ENCODE data around the gene VPREB1. TPM values are rescaled to one million over a fixed set of nuclear protein-coding genes. Genes with fewer than 3 reads are reported as not detected.
"Not testable (repeated sequence)": the region's sequence is repeated elsewhere in the genome, so short reads cannot be mapped to it uniquely, and the experiment has no call there.

The VPREB1 gene
- total RNA-seq, 1 donor from 2014 or later, result not detected

GRCh38 chr22:22245935-22246525, 1.4 kb downstream of the VPREB1 start:
- H3K9me3 ChIP-seq, result no peaks in the 10 kb centered on the region
- intact Hi-C loops (cut with DNase I), result no loop called here
- no peaks in the 10 kb centered on the region for H3K4me1 ChIP-seq
- no peak overlapping the region for H3K27ac ChIP-seq
- H3K4me3 ChIP-seq, result no peak overlapping the region
- ATAC-seq (no peak), DNase-seq (no peak)
- TF ChIP-seq, protein P1, sequence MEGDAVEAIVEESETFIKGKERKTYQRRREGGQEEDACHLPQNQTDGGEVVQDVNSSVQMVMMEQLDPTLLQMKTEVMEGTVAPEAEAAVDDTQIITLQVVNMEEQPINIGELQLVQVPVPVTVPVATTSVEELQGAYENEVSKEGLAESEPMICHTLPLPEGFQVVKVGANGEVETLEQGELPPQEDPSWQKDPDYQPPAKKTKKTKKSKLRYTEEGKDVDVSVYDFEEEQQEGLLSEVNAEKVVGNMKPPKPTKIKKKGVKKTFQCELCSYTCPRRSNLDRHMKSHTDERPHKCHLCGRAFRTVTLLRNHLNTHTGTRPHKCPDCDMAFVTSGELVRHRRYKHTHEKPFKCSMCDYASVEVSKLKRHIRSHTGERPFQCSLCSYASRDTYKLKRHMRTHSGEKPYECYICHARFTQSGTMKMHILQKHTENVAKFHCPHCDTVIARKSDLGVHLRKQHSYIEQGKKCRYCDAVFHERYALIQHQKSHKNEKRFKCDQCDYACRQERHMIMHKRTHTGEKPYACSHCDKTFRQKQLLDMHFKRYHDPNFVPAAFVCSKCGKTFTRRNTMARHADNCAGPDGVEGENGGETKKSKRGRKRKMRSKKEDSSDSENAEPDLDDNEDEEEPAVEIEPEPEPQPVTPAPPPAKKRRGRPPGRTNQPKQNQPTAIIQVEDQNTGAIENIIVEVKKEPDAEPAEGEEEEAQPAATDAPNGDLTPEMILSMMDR (IDR thresholded peaks at IDR 0.05), result no peak
- H3K27me3 ChIP-seq, result peaks cover 22% of the 10 kb centered on the region
- no peaks in the 10 kb centered on the region for H3K36me3 ChIP-seq

DNA sequence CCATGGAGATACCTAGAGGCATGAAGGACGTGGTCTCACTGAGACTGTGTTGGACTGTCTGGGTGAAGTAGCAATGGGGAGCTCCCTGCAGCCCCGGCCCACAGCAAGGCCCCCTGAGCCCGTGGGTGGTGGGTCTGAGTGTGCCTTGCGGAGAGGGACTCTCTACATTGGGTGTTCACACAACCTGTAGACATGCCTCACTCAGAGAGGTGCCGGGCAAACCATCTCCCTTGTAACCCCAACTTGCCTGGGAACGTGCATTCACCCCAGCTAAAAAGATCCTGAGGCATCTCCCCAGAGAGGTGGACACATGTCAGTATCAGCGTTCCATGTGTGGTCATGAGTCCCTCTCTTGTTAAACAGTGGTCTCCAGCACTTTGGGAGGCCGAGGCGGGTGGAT, 2.1 kb downstream of the VPREB1 start:
- Histone ChIP-seq H3K36me3 (no peaks in the 10 kb centered on the region), H3K4me1 (no peaks in the 10 kb centered on the region), H3K4me3 (no peak overlapping the region), H3K9me3 (no peaks in the 10 kb centered on the region), H3K27me3 (peaks cover 22% of the 10 kb centered on the region), H3K27ac (no peak overlapping the region)
- TF ChIP-seq, protein P1 (IDR thresholded peaks at IDR 0.05), result no peak
- intact Hi-C loops (cut with DNase I), result no loop called here
- DNase-seq (no peak), ATAC-seq (no peak)

DNA sequence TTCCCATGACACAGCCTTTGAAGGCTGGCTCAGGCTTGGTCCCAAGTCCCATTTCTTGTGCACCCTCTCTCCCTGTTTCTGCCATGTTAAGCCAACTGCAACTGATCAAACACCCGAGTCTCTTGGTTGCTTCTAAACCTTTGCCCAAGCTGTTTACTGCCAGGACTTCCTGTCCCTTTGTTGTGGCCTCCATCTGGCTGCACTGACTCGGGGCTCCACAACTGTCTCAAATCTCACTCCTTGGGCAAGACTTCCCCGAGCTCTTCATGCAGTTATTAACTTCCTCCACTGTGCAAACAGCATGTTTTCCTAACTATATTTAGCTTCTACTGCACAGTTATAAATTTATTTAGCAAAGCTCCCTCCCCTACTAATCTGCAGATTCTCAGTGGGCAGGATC, 4.3 kb downstream of the VPREB1 start:
- H3K36me3 ChIP-seq, result no peaks in the 10 kb centered on the region
- ATAC-seq (no peak), DNase-seq (no peak)
- H3K9me3 ChIP-seq, result no peaks in the 10 kb centered on the region
- intact Hi-C loops (cut with DNase I), result no loop called here
- TF ChIP-seq, protein P1 (IDR thresholded peaks at IDR 0.05), result no peak
- H3K27ac ChIP-seq, result no peak overlapping the region
- no peaks in the 10 kb centered on the region for H3K4me1 ChIP-seq
- H3K27me3 ChIP-seq, result peaks cover 16% of the 10 kb centered on the region
- no peak overlapping the region for H3K4me3 ChIP-seq

DNA sequence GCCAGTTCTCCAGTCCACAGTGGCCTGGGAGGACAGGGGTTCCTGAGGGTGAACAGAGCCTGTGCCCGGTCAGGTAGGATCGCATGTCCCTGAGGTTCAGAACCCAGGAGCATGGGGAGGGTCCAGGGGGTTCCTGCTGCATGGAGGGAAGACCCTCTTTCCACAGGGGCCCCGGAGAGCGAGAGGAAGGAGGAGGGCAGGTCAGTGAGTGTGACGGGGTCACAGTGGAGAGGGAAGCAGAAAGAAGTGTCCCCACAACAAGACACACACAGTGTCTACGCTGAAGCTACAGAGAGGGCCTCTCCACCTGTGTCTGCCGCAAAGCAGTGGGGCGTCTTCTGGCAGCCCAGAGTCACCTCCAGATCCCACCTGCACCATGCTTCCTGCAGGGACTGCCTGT, 6.1 kb downstream of the VPREB1 start:
- H3K36me3 ChIP-seq; intact Hi-C loops (cut with DNase I); H3K27me3 ChIP-seq; H3K4me1 ChIP-seq; H3K27ac ChIP-seq; H3K4me3 ChIP-seq; H3K9me3 ChIP-seq; ATAC-seq; DNase-seq: not testable (repeated sequence)

GRCh38 chr22:22256133-22256532, 11.5 kb downstream of the VPREB1 start:
- intact Hi-C loops (cut with DNase I); DNase-seq; ATAC-seq; H3K36me3 ChIP-seq; H3K4me1 ChIP-seq; H3K4me3 ChIP-seq; H3K9me3 ChIP-seq; H3K27me3 ChIP-seq; H3K27ac ChIP-seq: not testable (repeated sequence)

DNA sequence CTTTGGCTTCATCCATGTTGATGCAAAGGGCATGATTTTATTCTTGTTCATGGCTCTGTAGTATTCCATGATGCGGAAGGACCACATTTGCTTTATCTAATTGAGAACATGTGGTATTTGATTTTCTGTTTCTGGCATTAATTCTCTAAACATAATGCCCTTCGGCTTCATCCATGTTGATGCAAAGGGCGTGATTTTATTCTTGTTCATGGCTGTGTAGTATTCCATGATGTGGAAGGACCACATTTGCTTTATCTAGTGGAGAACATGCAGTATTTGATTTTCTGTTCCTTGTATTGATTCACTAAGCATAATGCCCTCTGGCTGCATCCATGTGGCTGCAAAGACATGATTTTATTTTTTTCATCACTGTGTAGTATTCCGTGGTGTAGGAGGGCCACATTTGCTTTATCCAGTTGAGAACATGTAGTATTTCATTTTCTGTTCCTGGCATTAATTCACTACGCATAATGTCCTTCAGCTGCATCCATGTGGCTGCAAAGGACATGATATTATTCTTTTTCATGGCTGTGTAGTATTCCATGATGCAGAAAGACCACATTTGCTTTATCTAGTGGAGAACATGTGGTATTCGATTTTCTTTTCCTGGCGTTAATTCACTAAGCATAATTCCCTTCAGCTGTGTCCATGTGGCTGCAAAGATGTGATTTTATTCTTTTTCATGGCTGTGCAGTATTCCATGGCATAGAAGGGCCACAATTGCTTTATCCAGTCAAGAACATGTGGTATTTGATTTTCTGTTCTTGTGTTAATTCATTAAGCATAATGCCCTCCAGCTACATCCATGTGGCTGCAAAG, 14.2 kb downstream of the VPREB1 start:
- H3K27me3 ChIP-seq; H3K9me3 ChIP-seq; H3K4me1 ChIP-seq; H3K36me3 ChIP-seq; intact Hi-C loops (cut with DNase I); DNase-seq; H3K4me3 ChIP-seq; ATAC-seq; H3K27ac ChIP-seq: not testable (repeated sequence)

- ATAC-seq, DNase-seq: not testable (repeated sequence)
Measured at GRCh38 chr22:22260169-22260568, 15.6 kb downstream of the VPREB1 start.

GRCh38 chr22:22260586-22260985, 16.0 kb downstream of the VPREB1 start:
- H3K4me1 ChIP-seq; H3K36me3 ChIP-seq; DNase-seq; H3K4me3 ChIP-seq; intact Hi-C loops (cut with DNase I); H3K9me3 ChIP-seq; ATAC-seq; H3K27me3 ChIP-seq; H3K27ac ChIP-seq: not testable (repeated sequence)

More at GRCh38 chr22:22260169-22260568, 15.6 kb downstream of the VPREB1 start:
- H3K27me3 ChIP-seq; intact Hi-C loops (cut with DNase I); H3K27ac ChIP-seq; H3K36me3 ChIP-seq; H3K4me3 ChIP-seq; H3K4me1 ChIP-seq; H3K9me3 ChIP-seq: not testable (repeated sequence)

- H3K9me3 ChIP-seq; H3K36me3 ChIP-seq; H3K27me3 ChIP-seq; intact Hi-C loops (cut with DNase I); H3K4me1 ChIP-seq; H3K27ac ChIP-seq; DNase-seq; ATAC-seq; H3K4me3 ChIP-seq: not testable (repeated sequence)
Measured at GRCh38 chr22:22262332-22263074, 17.9 kb downstream of the VPREB1 start.

DNA sequence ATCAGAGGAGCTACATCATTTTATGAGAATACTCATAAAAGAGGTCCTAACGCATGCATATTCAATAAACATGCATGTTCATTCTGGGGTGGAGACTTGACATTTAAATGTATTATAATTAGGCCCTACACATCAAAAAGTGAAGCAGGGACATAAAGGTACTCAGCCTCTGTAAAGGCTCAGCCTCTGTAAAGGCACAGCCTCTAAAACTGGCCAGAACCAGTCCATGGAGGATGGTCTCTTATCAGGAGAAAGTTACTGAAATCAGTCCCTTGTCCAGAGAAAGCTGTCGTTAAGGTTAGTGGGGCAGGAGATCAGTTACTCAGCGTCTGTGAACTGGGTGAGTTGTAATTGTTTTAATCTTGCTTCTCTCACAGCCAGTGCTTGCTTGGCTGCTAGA, 19.2 kb downstream of the VPREB1 start:
- intact Hi-C loops (cut with DNase I); ATAC-seq; H3K9me3 ChIP-seq; H3K27me3 ChIP-seq; H3K36me3 ChIP-seq; H3K4me1 ChIP-seq; DNase-seq; H3K27ac ChIP-seq; H3K4me3 ChIP-seq: not testable (repeated sequence)

Measured in upper lobe of right lung (tissue), 1 donor.